ENCODE results near the gene OSTF1.

Gene OSTF1, protein sequence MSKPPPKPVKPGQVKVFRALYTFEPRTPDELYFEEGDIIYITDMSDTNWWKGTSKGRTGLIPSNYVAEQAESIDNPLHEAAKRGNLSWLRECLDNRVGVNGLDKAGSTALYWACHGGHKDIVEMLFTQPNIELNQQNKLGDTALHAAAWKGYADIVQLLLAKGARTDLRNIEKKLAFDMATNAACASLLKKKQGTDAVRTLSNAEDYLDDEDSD

GRCh38 chr9:75087824-75088645 is at the start of gene OSTF1, which contains the start of gene NMRK1:
Gene OSTF1, plus strand, starts transcription at chr9:75088514. Its CDS starts 179 bp downstream, at chr9:75088693.
Gene NMRK1, minus strand, starts transcription at chr9:75088155. Its CDS starts 5,040 bp downstream, at chr9:75083115.
- peak; percentile 94 for DNase-seq (ENCODE audit: low spot score)

- DNase-seq (ENCODE audit: low spot score): peak; percentile 80
Observed at GRCh38 chr9:75039009-75039408, 49.3 kb upstream of the OSTF1 start.

DNA sequence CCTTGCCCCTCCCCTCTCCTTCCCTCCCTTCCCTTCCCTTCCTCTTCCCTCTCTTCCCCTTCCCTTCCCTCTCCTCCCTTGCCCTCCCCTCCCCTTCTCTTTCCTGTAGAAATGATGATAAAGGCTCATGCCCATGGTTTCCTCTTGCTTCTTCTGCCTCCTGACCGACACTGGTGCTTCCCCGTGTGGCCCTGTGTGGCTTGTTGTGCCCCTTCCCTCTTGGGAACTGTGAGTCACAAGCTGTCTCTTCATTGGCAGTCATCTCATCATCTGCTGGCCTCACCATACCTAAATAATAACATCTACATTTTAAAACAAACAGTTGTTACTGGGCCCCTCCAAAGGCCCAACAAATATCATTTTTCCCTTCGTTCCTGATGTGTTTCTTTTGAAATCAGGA is 48.5 kb upstream of the OSTF1 start:
- no peak for DNase-seq (ENCODE audit: low spot score)

DNA sequence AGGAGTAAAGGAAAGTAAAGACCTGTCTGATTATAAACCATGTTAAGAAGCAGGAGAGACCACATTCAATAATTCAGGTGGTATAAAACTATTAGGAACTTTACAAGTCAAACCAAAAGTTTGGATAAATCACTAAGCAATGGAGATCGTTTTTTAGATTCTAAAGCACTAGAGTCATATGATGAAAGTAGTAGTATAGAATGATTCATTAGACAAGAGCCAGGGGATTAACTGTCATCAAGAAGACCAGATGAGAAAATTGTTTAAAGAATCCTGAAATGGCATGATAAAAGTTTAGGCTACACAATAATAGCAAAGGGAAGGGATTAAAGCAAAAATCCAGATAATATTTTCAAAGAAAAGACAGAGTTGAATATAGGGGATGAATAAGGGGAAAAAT is 47.3 kb upstream of the OSTF1 start:
- no peak for DNase-seq (ENCODE audit: low spot score)

- no peak for DNase-seq (ENCODE audit: low spot score)
Observed at GRCh38 chr9:75046725-75047345, 41.5 kb upstream of the OSTF1 start.

DNA sequence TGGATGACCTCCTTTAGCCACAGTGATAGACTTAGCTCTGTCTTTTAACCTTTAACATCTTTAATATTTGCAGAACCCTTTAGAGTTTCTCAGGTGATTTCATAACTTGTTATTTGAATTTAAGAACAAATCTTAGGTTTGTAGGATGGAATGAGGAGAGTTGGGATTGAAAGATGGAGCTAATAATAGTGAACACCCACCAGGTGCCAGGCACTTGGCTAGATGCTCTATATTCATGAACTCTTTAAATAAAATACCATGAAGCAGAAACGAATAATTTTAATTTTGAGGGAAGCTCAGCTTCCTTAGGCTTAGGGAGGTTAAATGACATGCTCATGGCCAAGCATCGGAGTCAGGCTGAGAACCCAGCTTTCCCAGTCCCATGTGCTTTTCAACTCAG is 40.8 kb upstream of the OSTF1 start:
- no peak for DNase-seq (ENCODE audit: low spot score)

GRCh38 chr9:75051285-75051684 is 37.0 kb upstream of the OSTF1 start:
- DNase-seq (ENCODE audit: low spot score): no peak

DNA sequence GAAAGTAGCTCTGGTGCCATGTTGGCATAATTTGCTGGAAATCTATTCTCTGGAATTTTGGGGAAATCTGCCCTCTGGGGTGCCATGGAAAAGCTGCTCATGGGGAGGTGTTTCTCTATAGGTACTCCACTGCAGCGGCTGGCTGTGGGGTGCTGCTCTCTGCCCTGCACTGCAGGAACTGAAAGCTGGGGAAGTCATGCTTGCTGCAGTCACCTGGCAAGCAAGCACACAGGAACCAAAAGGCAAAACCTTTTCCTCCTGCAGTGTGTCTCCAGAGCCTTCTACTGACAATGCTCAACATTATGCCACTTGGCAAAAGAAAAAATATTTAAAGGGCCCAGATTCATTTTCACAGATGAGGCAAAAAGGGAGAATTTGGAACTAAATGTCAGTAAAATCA is 34.4 kb upstream of the OSTF1 start:
- no peak for DNase-seq (ENCODE audit: low spot score)

DNA sequence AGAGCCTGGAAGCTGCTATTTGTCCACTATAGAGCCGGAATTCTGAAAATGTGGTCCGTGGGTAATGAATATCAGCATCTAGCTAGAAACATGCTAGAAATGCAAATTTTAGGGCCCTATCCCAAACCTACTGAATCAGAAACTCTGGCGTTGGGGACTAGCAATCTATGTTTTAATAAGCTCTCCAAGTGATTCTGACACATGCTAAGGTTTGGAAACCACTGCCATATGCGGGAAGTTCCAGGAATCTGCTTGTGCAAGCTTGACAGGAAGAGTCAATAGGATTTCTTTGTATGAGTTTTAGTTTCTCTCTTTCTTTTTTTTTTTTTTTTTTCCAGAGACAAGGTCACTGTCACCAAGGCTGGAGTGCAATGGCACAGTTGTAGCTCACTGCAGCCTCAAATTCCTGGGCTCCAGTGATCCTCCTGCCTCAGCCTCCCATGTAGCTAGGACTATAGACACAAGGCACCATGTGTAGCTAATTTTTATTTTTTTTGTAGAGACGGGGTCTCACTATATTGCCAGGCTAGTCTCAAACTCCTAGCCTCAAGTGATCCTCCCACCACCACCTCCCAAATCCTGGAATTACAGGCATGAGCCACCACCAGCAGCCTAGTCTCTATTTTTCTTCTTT is 33.8 kb upstream of the OSTF1 start:
- DNase-seq (ENCODE audit: low spot score): peak; percentile 27

DNA sequence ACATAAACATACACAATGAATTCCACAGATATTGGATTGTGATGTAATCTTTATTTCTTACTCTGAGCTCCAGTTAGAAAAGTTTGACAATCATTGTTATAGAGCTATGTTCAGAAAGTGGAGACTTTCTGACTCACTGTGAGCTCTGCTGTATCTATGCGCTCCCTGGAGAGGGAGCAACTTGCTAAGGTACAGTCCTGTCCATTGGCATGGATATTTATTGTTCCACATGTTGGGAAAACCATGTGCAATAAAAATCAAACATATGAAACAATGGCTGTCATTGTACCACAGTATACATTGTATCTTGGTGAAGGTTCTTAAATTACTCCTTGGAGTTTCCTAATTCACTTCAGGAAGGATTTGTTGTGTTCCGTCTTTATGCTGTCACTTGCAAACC is 27.1 kb upstream of the OSTF1 start:
- no peak for DNase-seq (ENCODE audit: low spot score)

DNA sequence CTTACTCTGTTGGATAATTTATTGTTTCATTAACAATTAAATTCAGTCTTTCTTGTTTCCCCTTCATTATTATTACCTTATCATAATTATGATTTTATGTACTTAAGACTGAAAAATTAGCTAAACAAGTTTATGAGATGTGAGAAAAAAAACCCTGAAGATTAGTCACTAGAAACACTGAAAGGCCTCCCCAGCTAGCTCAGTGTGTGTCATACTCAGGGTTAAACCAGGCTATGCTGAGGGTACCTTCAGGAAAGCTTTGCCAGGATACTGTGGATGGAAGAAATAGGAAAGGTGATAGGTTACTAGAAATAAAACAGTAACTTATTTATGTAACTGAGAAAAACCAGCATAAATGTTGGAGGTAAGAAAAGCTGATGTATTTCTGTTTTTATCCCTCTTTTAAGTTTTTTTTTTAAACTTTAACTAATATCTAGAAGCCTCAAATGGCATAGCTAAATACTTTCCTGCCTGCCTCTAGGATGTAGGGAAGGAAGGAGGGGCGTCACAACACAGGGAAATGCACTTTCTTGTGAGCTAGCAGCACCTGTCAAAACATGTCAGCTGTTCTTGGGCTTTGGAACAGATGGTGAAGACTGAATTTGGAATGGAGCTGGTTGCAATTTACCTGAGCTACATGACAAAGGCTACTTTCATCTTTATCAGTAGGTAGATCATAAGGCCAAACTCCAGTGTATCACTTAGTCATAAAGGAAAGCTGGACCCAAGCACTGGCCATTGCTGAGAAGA is 24.6 kb upstream of the OSTF1 start:
- peak; percentile 38 for DNase-seq (ENCODE audit: low spot score)

DNA sequence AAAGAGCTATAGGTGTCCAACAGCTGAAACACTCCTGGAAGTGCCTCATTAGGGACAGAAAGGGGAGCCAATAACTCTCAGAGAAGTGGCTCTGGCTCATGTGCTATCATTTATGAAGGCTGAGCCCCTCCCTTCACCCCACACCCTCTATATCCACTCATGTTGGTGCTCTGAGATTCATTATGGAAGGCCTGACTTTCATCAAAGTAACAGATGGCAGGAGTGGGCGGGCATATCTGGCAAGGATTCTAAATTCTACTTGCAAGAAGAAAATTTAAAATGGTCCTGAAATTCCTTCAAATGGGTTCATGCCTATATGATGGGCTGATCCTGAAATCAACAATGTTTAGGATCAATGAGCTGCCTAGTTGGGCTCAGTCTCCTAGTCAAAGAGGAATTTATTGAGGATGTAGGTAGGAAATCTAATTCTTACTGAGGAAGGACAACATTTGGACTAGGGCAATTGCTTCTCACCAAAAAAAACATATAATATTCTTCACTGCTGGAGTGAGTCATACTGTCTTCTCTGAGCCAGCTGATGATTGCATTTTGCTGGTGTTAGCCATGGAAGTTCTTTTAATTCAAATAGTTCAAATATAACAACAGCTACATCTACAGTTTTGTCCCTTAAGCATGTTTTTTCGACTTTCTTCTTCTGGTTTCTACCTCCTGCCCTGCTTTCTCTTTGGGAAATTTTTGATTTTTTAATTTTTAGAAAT is 23.8 kb upstream of the OSTF1 start:
- peak; percentile 75 for DNase-seq (ENCODE audit: low spot score)

GRCh38 chr9:75065510-75065909 is 22.8 kb upstream of the OSTF1 start:
- no peak for DNase-seq (ENCODE audit: low spot score)

DNA sequence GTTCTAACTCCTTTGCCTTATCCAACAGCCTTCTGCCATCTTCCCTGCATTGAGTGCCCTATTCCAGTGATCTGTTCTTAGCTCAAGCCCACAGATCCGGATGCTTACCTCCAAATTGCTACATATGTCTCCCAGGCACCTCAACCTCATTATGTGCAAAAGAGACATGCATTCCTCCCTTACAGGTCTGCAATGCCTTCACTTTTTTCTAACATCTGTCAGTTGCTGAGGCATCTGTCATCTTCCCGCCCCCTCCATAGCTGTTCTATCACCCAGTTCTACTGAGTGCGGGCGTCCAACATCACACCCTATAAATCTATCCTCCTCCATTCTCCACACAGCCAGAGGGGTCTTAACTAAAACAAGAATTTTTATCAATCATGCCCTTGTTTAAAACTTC is 20.4 kb upstream of the OSTF1 start:
- no peak for DNase-seq (ENCODE audit: low spot score)

DNA sequence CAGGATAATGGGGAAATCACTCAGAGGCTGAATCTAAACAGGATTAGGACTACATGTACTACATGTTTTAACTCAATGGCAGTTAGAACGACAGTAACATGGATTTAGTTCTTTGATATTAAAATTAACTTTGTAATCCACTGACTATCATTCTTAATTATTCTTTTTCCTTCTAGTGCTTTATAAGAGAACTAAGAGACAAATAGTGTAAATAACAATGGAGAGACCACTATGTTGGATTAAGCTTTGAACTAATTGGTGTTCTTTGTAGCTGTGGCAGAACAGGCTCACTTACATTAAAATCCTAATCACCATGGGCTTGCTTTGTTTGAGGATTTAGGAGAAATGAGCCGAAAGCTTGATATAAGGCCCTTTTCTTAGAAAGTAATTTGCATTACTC is 19.1 kb upstream of the OSTF1 start:
- DNase-seq (ENCODE audit: low spot score): no peak

- no peak for DNase-seq (ENCODE audit: low spot score)
Observed at GRCh38 chr9:75071530-75072122, 16.7 kb upstream of the OSTF1 start.

- no peak for DNase-seq (ENCODE audit: low spot score)
Observed at GRCh38 chr9:75072895-75073294, 15.4 kb upstream of the OSTF1 start.

DNA sequence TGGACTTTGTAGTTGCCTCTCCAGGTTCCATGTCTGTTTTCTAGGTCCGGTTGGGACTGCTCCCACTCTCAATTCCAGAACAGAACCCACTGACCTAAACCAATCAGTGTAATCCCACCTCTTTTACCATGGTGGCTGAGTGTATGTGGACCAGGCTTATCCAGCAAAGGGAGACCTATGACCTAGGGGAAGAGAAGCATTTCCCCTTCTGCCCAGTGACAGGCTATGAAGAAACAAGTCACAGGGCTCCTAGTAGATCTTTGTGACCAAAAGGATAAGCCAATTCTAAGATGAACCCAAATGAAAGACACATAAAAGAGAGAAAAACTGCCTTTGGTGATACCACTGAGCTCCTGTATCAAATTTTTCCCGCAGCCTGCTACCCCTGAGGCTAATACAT is 6.7 kb upstream of the OSTF1 start:
- no peak for DNase-seq (ENCODE audit: low spot score)

- no peak for DNase-seq (ENCODE audit: low spot score)
Observed at GRCh38 chr9:75083188-75083970, 4.9 kb upstream of the OSTF1 start.

DNA sequence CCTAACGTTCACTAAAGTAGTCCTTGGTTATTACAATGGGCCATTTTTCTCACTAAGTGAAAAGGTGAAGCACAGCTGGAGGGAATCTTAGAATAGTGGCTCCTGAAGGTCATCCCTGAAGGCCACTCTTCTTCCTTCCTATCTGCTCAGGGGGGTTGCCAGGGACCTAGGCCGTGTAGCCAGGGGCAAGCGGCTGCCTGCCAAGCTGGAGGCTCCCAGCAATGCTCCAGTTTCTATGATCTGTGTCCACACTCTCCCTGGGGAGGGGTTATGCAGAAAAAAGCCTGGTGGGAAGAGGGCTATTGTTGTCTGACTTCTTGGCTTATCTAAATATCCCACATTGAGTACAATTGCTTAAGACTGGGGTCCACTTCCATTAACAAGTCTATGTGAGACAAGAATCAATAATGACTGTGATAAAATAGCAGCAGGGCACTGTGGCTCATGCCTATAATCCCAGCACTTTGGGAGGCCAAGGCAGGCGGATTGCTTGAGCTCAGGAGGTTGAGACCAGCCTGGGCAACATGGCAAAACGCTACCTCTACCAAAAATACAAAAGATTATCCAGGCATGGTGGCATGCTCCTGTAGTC is 4.1 kb upstream of the OSTF1 start:
- DNase-seq (ENCODE audit: low spot score): no peak

Data from AG08395 (cell line).